ENCODE results near the gene COL4A3.

COL4A3 gene

DNA sequence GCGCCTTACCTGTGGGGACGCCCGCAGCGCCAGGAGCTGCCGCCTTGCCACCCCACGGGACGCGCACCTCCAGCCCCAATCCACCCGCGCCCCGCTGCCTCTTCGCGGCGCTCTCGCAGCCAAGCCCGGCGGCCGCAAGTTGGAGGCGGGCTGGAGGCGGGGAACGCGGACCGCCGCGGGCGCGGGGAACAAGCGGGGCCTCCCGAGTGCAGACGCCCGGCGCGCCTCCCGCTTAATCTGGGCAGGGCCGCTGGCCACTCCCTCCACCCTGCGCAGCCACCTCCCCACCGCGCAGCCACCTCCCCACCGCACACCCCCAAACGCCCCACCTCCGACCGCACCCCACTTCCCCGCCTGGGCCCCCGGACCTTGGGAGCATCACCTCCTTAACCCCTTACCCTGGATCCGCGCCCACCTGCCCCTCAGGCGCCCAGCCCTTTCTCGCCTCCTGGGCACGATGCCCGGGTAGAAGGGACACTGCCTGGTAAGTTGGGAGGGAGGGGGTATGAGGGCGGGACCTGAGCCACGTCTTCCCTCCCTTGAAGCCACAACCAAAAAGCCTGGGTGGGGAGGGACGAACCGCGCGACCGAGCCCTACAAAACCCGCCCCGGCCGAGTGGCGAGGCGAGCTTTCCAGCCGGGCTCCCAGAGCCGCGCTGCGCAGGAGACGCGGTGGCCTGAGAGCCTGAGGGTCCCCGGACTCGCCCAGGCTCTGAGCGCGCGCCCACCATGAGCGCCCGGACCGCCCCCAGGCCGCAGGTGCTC, at the start of gene COL4A3, which contains the start of gene COL4A4:
COL4A3 (plus strand) TSS at position 627 of the 765 bp plus-strand sequence; CDS start at position 730, 103 bp downstream.
COL4A4 (minus strand) TSS at position 208 of the 765 bp plus-strand sequence. CDS start 16,722 bp downstream, outside the sequence.
- no peak for DNase-seq

DNA sequence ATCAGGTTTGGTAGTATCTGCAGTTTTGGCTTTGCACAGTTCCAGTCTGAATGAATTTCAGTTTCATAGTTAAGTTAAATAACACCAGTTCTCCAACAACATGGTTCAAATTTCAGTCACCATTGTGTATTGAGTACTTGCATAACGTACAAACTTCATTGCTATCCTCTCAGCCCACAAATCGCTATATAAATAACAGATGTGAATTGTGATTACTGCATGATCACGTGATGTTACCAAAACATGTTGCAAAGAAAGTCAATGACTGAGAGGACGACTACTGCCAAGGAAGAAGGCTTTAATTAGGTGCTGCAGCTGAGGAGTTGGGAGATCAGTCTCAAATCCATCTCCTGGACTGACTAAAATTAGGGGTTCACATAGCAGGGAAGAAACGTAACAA, 48.7 kb upstream of the COL4A3 start:
- DNase-seq, result no peak

DNA sequence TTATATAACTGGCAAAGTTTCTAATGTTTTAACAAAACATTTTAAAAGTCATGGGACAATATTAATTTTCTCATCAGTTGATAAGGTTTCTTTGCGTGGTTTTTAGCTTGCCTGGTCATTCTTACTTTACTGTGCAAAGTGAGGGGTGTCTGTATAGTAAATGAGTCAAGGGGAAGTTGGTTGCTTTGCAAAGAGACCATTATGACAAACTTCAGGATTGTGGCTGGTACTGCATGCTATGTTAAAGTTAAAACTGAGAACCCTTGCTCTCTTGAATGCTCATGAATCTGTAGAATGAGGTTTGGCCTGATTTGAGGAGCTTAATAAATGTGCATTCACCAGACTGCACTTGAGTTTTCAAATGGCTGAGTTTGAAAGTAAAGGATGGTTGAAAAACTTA, 47.4 kb upstream of the COL4A3 start:
- no peak for DNase-seq

DNA sequence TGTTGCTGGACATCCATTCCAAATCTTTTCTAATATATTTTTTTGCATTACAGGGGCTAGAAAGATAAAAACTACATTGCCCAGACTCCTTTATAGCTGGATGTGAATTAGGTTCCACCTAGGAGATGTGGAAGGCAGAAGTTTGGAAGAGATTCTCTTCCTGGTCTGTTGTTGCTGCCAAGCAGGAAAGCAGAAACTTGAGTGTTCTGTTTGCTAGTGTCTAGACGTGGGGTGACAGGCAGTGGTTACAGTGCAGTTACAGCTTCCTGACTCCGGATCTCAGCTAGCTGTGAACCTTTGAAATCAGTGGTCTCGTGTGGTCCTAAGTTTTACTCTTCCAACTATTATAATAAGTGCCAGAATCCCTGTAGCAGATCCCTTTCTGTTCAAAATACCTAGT, 46.6 kb upstream of the COL4A3 start:
- DNase-seq, result no peak

DNA sequence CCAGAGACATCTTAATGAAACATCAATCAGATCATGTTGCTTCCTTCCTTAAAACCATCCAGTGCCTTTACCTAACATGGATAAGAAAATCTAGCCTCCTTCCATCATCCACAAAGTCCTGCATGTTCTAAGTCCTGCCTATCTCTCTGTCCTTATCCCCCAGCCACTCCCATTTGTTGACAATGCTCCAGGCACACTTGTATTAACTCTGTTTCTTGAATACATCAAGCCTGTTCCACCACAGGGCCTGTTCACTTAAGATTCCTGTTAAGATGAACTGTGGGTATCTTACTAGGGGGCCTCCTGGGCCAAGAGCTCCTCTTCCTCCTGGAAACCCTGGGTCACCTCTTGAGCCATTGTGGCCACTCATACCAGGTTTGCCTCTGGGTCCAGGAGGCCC, 46.1 kb upstream of the COL4A3 start:
- no peak for DNase-seq

DNA sequence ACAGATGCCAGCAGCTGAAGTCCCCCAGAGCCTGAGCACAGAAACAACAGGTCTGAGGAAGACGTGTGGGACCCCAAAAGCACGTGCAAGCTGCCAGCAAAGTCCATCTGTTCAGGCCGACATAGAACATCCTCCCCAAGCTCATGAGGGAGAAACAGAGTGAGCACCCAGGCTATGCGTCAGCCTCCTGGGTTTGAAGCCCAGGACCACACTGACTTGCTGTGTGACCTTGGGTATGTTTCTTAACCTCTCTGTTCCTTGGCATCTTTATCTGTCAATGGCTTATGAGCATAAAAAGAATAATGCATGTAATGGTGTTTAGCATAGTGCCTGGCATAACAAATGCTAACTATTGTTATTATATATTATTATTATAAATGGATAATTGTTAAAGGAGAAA, 40.7 kb upstream of the COL4A3 start:
- no peak for DNase-seq

DNA sequence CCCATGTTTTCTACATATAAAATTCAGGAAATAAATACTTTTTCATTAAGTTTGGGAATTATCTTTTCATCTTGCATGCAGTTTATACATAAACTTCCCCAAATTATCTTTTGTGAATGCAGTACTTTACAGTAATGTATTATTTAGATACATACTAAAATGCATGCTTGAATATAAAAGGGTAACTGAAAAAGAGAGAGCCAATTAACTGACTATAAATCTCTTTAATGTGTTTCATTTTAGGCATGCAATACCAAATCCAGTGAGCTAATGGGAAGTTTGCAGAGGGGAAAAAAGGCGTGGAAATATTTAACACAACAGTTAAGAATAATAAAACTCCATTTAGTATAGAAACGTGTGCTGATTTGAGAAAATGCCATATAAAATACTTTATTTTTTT, 39.6 kb upstream of the COL4A3 start:
- no peak for DNase-seq

DNA sequence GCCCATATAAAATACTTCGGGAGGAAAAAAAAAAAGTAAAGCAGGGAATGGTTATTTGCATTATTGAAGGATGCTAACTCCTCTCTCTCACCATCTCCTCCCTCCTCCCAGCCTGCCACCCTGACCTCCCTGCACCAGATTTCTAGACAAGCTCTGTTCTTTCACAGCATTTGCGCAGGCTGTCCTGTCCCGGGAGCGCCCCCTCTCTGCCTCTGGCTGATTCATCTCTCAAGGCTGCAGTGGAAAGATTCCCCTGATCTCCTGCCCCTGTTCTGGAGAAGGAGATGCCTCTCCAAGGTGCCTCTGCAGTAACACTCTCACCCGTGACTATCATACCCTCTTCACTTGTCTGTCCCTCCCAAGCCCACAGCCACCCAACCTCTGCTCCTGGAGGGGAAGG, 38.9 kb upstream of the COL4A3 start:
- DNase-seq, result no peak

DNA sequence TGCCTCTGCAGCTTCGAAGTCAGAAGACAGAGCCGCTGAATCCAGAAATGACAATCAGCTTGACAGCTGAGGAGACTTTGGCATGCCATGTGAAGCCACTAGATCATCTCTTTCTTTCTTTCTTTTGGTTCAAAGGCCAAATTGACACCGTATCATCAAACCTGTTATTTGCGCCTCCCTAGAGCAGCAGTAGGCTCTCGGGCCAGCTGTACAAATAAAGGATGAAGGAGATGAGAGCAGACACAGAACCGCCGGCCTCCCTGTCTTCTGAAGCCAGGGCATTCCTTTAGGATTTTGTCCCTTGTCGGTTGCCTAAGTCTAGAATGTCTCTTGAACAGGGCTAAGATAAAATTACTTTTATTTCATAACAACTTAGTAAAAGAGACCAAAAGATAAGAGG, 37.2 kb upstream of the COL4A3 start:
- DNase-seq, result no peak

DNA sequence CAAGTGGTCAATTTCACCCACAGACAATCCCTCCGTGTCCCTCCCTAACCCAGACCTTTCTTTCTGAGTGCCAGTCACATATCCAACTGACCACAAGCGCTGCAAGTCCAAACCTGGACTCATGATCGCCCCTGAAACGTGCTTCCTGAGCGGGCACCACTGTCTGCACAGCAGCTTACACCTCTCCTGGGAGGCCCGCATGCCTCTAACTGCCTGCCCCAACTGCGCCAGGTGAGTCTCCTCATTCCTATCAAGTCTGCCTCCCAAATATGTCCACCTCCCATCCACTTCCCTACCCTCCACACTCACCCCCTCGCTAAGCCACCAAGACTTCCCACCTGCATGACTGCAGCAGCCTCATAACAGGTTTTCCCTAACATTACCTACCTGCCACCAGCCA, 33.8 kb upstream of the COL4A3 start:
- DNase-seq, result no peak

DNA sequence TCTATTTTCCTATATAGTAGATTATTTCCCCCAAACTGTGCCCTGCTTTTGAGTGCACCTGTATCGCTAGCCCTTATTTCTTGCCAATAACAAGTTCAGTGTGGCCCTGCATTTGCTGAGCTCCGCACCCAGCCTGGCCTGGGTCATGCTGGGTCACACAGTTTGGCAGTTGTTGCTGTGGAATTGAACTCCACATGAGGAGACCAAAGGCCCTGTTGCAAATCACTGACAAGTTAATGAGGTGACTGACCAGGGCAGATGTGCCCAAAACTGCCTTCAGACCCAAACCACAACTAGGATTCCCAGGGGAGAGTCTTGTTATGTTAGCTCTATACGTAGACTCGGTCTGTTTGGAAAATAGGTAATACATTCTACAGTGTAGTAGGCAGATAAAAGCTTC, 31.4 kb upstream of the COL4A3 start:
- no peak for DNase-seq

DNA sequence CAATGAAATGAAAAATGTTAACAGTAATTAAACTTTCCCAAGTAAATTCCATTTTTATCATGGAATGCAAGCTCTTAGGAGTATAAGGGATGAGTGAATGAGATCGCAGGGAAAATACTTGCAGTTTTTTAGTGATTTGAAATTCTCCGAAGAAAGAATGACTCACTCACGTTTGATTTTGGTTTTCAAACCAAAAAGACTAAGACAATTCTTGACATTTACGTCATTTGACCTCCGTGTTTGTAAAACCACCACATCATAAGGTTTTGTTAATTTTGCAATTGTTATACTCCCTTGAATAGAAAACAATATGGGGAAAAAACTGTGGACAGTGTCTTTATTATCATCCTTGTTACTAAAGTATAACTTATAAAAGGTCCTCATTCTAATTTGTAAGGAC, 29.8 kb upstream of the COL4A3 start:
- DNase-seq, result no peak

DNA sequence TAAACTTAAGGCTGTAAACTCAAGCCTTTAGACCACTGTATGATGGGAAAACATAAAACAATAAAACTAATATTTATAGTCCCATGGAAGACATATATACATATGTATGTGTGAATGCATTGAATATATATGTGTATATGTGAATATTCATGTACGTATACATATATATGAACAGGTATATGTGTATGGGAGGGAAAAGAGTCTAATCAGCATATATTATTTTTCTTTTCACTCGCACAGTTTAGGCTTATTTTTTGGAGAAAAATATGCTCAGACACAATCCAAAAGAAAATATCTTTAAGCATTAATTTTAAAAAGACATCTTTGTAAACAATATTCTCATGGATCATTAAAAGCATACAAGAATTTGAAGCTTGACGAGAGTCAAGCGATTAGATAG, 23.1 kb upstream of the COL4A3 start:
- DNase-seq, result no peak

DNA sequence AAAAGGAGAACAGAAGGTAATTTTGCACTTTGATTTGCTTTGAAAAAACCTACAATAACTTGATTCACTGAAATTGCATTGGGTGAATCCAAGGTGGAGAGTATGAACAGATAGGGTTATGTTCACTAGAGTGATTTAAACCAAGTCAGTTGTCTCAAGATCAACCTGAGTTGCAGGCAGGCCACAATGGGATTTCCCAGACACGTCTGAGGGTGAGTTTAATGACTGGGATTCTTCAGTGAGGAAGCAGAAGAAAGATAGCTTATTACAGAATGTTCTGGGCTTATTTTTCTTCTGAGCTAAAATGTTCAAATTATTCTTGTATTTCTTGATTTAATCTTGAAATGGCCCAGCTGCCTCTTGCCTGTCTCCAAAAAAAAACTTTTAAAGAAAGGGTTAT, 20.5 kb upstream of the COL4A3 start:
- no peak for DNase-seq

DNA sequence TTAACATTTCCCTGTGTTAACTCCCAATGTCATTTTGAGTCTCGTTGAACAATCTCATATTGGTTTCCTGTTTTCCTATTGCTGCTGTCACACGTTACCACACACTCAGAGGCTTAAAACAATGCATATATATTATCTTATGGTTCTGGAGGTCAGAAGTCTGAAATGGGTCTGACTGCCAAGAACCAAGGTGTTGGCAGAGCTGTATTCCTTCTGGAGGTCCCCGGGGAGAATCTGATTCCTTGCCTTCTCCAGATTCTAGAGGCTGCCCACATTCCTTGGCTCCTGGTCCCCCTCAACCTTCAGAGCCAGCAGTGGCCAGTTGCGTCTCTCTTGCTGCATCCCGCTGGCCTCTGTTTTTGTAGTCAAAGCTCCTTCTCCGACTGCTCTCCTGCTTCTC, 18.0 kb upstream of the COL4A3 start:
- DNase-seq, result no peak

DNA sequence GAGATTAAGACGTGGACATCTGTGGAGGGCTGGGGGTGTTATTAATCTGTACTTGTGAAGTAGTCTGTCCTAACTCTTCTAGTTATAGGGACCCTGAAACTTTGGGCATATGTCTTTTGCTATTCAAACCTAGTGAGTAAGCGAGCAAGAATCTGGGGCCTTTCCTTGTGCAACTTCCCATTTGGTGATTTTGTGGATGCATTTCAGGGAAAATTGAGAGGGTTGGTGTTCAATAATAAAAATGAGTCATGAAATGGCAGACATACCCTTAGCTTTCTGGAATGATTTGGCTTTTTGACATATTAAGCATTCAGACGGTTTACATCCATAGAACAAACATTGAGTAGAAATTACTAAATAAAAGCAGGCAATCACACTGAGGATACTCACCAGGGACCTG, 17.4 kb upstream of the COL4A3 start:
- DNase-seq, result no peak

DNA sequence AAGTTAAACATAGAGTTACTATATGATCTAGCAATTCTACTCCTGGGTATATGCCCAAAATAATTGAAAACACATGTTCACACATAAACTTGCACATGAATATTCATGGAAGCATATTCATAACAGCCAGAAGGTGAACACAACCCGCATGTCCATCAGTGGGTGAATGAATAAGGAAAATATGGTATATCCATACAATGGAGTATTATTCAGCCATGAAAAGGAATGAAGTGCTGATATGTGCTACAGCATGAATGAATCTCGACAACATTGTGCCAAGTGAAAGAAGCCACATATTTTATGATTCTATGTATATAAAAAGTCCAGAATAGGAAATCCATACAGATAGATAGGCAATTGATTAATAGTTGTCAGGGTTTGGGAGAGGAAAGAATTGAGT, 16.3 kb upstream of the COL4A3 start:
- no peak for DNase-seq

DNA sequence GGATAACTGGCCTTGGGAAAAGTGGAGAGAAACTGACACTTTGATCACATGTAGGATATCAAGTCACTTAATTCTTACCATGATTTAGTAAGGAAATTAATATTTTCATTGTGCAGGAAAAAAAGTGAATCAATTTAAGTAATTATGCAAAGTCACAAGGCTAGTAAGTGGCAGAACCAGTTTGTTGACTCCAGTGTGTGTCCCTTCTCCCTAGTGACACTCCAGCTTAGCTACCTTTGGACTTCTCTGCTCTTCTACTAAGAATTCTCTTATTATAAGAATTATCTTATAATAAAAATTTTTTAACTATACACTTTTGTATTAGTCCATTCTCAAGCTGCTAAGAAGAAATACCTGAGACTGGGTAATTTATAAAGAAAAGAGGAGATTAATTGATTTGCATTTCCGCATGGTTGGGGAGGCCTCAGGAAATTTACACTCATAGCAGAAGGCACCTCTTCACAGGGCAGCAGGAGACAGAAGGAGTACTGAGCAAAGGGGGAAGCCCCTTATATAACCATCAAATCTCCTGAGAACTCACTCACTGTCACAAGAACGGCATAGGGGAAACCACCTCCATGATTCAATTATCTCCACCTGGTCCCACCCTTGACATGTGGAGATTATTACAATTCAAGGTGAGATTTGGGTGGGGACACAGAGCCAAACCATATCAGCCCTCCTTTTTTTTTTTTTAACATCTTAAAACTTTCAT, 14.0 kb upstream of the COL4A3 start:
- DNase-seq, result no peak

DNA sequence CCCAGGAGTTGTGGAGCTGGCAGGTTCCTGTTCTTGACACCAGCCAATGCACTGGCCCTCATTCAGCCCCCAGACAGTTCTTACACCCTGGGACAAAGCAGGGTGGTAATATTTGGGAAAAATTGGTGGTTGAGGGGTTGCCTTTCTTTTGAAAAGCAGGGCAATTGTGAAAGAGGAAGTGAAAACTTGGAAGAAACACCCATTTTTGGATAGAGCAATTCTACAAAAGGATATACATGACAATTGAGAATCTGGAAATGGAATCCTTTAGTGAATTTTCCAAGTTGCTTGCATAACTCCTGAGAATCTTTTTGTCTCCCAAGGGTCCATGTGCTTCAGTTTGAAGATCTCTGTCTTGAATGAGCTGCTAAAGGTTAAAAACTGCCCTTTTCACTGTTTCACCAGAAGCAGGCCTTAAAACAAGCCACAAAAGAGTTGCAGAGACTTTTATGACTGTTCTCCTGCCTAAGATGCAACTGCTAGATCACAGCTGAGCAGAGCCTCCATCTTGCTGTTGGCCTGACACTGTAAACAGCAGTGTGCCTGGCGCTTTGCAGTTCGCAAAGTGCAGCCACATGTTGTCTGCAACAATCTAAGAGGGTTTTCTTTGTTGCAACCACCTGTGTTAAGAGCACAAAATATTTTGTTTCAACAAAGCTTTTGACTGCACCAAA, 12.2 kb upstream of the COL4A3 start:
- DNase-seq, result no peak

DNA sequence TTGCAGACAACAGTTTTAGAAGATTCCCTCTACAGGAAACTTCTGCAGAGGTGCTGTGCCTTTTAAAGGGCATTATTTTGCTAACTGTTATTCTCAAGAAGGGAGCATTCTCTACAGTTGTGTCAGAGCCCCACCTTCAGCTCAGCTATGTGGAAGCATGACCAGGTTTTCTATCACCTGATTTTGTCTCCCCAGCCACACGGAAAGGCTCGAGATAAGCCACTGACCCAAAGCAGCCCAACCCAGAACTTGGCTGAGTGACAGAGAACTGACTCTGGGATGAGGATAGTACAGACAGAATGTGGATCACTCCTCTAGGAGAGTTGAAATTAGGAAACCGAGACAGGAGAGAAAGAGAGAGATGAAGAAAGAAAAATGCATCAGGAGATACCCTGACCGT, 11.1 kb upstream of the COL4A3 start:
- DNase-seq, result no peak

DNA sequence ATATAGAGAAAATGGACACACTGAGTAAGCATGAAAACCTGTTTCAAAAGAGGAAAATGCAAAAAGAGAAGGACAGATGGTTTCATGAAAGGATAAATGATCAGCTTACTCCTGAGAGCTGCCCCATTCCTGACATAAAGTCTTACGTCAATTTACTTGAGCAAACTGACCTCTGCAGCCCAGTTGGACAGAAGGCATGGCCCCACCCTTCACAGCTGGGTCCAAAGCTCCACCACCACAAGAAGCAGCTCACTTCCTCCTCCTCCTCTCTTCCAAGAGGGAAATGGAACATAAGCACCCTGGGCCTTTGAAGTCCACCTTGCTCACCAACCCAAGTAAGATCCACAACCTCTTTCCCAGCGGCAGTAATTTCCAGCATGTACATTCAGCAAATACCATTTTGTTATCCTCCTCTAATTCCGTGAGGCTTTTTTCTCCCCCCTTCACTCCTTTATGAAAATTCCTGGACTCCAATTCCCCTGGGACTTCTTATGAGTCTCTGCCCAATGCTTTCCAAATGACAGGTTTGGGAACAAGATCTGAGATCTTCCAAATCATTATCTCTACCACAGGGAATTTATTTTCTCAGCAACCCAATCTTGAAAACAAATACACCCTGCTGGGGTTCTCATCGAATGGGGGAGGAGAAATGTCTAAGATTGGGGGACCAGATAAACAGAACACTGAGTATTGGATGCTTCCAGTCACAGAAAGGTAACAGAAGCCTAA, 10.5 kb upstream of the COL4A3 start:
- no peak for DNase-seq

DNA sequence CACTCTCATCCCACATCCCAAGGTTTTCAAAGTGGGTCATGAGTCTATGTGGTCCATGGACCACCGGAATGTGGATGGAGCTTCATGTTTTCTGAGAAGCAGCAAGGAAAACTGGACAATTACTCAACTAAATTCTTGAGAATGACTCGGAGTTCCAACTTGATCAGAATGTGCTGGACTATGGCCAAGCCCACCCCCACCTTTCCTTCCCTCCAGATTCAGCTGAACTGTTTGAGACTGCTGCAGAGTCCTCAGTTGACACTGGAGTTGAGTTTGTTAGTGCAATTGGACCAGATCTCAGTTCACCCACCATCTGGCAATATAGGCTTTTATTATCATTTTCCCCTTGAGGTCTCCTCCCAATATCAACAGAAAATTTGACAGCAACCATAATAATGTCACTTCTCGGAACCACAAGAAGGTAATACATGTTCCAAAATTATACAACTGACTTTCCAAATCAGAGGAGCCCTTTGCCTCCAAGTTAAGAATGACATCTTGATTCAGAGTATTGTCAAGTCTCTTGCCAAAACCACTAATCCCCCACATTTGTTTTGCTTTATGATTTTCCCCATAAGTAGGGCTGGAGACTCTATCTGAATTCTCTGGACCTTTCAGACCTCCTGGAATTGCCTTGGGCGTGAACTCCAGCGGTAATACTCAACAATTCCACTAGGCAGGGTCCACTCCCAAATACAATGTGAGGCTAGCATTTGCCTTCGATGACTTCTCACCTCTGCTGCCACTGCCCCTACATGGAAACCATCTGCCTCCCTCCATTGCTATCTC, 9.2 kb upstream of the COL4A3 start:
- no peak for DNase-seq

All from activated effector memory CD4-positive, alpha-beta T cell treated with Interleukin-2 at 50 U/mL for 16 hours (primary cell).